Central memory CD8-positive, alpha-beta T cell (primary cell): ENCODE results near the gene MISP3.

ENCODE experiments used
- ATAC-seq: fragments of 150-1000 bp; cut with Tn5 transposase; replicated peaks from 2 replicates; pipeline ENCODE4 v1.10.0; 2022; ENCODE audit warnings: mild to moderate bottlenecking, moderate FRiP score, moderate number of reproducible peaks; ENCODE audit not compliant: poor library complexity, severe bottlenecking; ENCODE audit errors: extremely low read depth
- DNase-seq, 2 donors: peaks; one replicate each; pipeline ENCODE4 v3.0.0; 2021; ENCODE audit warnings: low spot score in 2 of 2
- H3K27ac Mint-ChIP-seq: one replicate; pipeline ENCODE4 v1.8.0; 2022; ENCODE audit warnings: low read depth, mild to moderate bottlenecking, moderate library complexity, mixed read lengths
- H3K27me3 Mint-ChIP-seq: one replicate; pipeline ENCODE4 v1.8.0; 2022; ENCODE audit warnings: mixed read lengths
- H3K36me3 Mint-ChIP-seq: one replicate; pipeline ENCODE4 v1.8.0; 2022; ENCODE audit warnings: mild to moderate bottlenecking, moderate library complexity, mixed read lengths; ENCODE audit not compliant: insufficient read depth
- H3K4me1 Mint-ChIP-seq: one replicate; pipeline ENCODE4 v1.8.0; 2022; ENCODE audit warnings: mixed read lengths
- H3K4me3 Mint-ChIP-seq: one replicate; pipeline ENCODE4 v1.8.0; 2022; ENCODE audit warnings: mild to moderate bottlenecking, moderate library complexity, mixed read lengths
- H3K9me3 Mint-ChIP-seq: one replicate; pipeline ENCODE4 v1.8.0; 2022; ENCODE audit warnings: mixed read lengths

MISP3 gene

GRCh38 chr19:14056069-14056666 lies 16.4 kb upstream of the MISP3 start:
- Mint-ChIP-seq H3K36me3 (peaks cover 16% of the 10 kb centered on the region), H3K9me3 (no peaks in the 10 kb centered on the region), H3K27me3 (peaks cover 37% of the 10 kb centered on the region), H3K4me1 (peaks cover 27% of the 10 kb centered on the region), H3K27ac (no peak overlapping the region), H3K4me3 (peak overlapping the region; percentile 45)
- ATAC-seq: no peak
- no peak for DNase-seq

- ATAC-seq: no peak
- Mint-ChIP-seq H3K4me1 (peaks cover 27% of the 10 kb centered on the region), H3K36me3 (peaks cover 13% of the 10 kb centered on the region), H3K9me3 (no peaks in the 10 kb centered on the region), H3K4me3 (peak overlapping the region; percentile 45), H3K27me3 (peaks cover 42% of the 10 kb centered on the region), H3K27ac (no peak overlapping the region)
- no peak for DNase-seq
These were observed 15.7 kb upstream of the MISP3 start for GRCh38 chr19:14056741-14057356.

- Mint-ChIP-seq H3K27ac (no peak overlapping the region), H3K27me3 (peaks cover 42% of the 10 kb centered on the region), H3K4me3 (peak overlapping the region; percentile 60), H3K4me1 (peaks cover 27% of the 10 kb centered on the region), H3K9me3 (no peaks in the 10 kb centered on the region), H3K36me3 (peaks cover 3% of the 10 kb centered on the region)
- ATAC-seq: no peak
- DNase-seq: no peak
These were observed 14.1 kb upstream of the MISP3 start for GRCh38 chr19:14058182-14059092.

GRCh38 chr19:14059093-14059480 lies 13.5 kb upstream of the MISP3 start:
- DNase-seq (peak in 1 of 2 donors; percentile 49), ATAC-seq (no peak)
- H3K9me3 Mint-ChIP-seq: no peaks in the 10 kb centered on the region
- H3K4me3 Mint-ChIP-seq: peak overlapping the region; percentile 60
- peaks cover 42% of the 10 kb centered on the region for H3K27me3 Mint-ChIP-seq
- peaks cover 3% of the 10 kb centered on the region for H3K36me3 Mint-ChIP-seq
- H3K4me1 Mint-ChIP-seq: peaks cover 27% of the 10 kb centered on the region
- H3K27ac Mint-ChIP-seq: no peak overlapping the region

- Mint-ChIP-seq H3K27ac (no peak overlapping the region), H3K4me1 (peaks cover 26% of the 10 kb centered on the region), H3K4me3 (no peak overlapping the region), H3K27me3 (peaks cover 42% of the 10 kb centered on the region), H3K36me3 (peaks cover 3% of the 10 kb centered on the region), H3K9me3 (no peaks in the 10 kb centered on the region)
- no peak for DNase-seq
- no peak for ATAC-seq
These were observed 12.9 kb upstream of the MISP3 start for GRCh38 chr19:14059652-14060155.

- ATAC-seq (no peak), DNase-seq (no peak)
- Mint-ChIP-seq H3K27ac (no peak overlapping the region), H3K4me3 (no peak overlapping the region), H3K9me3 (no peaks in the 10 kb centered on the region), H3K27me3 (peaks cover 48% of the 10 kb centered on the region), H3K4me1 (peaks cover 16% of the 10 kb centered on the region), H3K36me3 (peaks cover 2% of the 10 kb centered on the region)
These were observed 11.4 kb upstream of the MISP3 start for GRCh38 chr19:14061081-14061749.

- ATAC-seq: no peak
- H3K9me3 Mint-ChIP-seq: no peaks in the 10 kb centered on the region
- peaks cover 2% of the 10 kb centered on the region for H3K36me3 Mint-ChIP-seq
- H3K4me3 Mint-ChIP-seq: no peak within 1 kb of the TSS
- H3K27ac Mint-ChIP-seq: no peak within 1 kb of the TSS
- no peak for DNase-seq
- H3K4me1 Mint-ChIP-seq: peaks cover 16% of the 10 kb centered on the region
- peaks cover 52% of the 10 kb centered on the region for H3K27me3 Mint-ChIP-seq
These were observed 10.6 kb upstream of the MISP3 start, which contains the start of gene PALM3 for GRCh38 chr19:14061751-14062557. TSS of gene PALM3 (minus strand) at chr19:14062076. CDS start at chr19:14061980, 96 bp downstream.

- no peaks in the 10 kb centered on the region for H3K9me3 Mint-ChIP-seq
These were observed 10.1 kb upstream of the MISP3 start for GRCh38 chr19:14062558-14062855.

GRCh38 chr19:14063105-14063504 lies 9.5 kb upstream of the MISP3 start:
- DNase-seq: no peak
- Mint-ChIP-seq H3K27me3 (peaks cover 46% of the 10 kb centered on the region), H3K27ac (no peak overlapping the region), H3K4me3 (no peak overlapping the region), H3K9me3 (no peaks in the 10 kb centered on the region), H3K36me3 (peaks cover 2% of the 10 kb centered on the region), H3K4me1 (peaks cover 12% of the 10 kb centered on the region)
- ATAC-seq: no peak

More at GRCh38 chr19:14062558-14062855, 10.1 kb upstream of the MISP3 start:
- H3K4me3 Mint-ChIP-seq: no peak overlapping the region
- H3K36me3 Mint-ChIP-seq: peaks cover 2% of the 10 kb centered on the region
- H3K4me1 Mint-ChIP-seq: peaks cover 16% of the 10 kb centered on the region
- DNase-seq (no peak), ATAC-seq (no peak)
- no peak overlapping the region for H3K27ac Mint-ChIP-seq
- peaks cover 52% of the 10 kb centered on the region for H3K27me3 Mint-ChIP-seq

- H3K4me1 Mint-ChIP-seq: no peaks in the 10 kb centered on the region
- DNase-seq (no peak), ATAC-seq (no peak)
- H3K9me3 Mint-ChIP-seq: no peaks in the 10 kb centered on the region
- H3K27me3 Mint-ChIP-seq: peaks cover 16% of the 10 kb centered on the region
- H3K27ac Mint-ChIP-seq: no peak overlapping the region
- H3K36me3 Mint-ChIP-seq: no peaks in the 10 kb centered on the region
- no peak overlapping the region for H3K4me3 Mint-ChIP-seq
These were observed 6.5 kb upstream of the MISP3 start for GRCh38 chr19:14066134-14066533.

GRCh38 chr19:14070268-14071050 lies 2.1 kb upstream of the MISP3 start:
- Mint-ChIP-seq H3K9me3 (no peaks in the 10 kb centered on the region), H3K36me3 (peaks cover 10% of the 10 kb centered on the region), H3K27me3 (peaks cover 10% of the 10 kb centered on the region), H3K4me1 (peaks cover 15% of the 10 kb centered on the region), H3K4me3 (peak overlapping the region; percentile 43), H3K27ac (peak overlapping the region; percentile 55)
- DNase-seq (no peak), ATAC-seq (no peak)
